ENCODE results near the gene ALG12. TPM values are rescaled to one million over a fixed set of nuclear protein-coding genes. Genes with fewer than 3 reads are reported as not detected.

The ALG12 gene
- total and polyA plus RNA-seq, 2 donors (not counting 1 experiment from before 2014, with no cell fraction given): 15.2 to 16.6 TPM

- peaks cover 51% of the 10 kb centered on the region for H4K20me1 ChIP-seq (ENCODE audit: control insufficient read depth, insufficient read depth, low read length, poor library complexity, severe bottlenecking)
- H3K9ac ChIP-seq (ENCODE audit: low read length): peak overlapping the region; percentile 86
- no peak for DNase-seq
- H3K27ac ChIP-seq (ENCODE audit: low read length in 2 of 2): peak overlapping the region; percentile 85 to 94
- ATAC-seq (ENCODE audit: low read depth): no peak
- TF ChIP-seq CTCF (IDR thresholded peaks at IDR 0.05): no peak
- TF ChIP-seq EZH2 (IDR thresholded peaks at IDR 0.05; ENCODE audit: borderline replicate concordance, insufficient read depth, low read depth, low read length, poor library complexity, severe bottlenecking): no peak
- Mint-ChIP-seq H3K4me3 (peak overlapping the region; percentile 91), H3K27me3 (no peaks in the 10 kb centered on the region), H3K4me1 (peaks cover 46% of the 10 kb centered on the region), H3K9me3 (ENCODE audit: insufficient read depth) (no peaks in the 10 kb centered on the region), H3K27ac (peak overlapping the region; percentile 91)
- intact Hi-C loops (cut with micrococcal nuclease): loop anchor here (2.0 kb wide), 2 partner anchors 16 to 230 kb away; no protein-coding TSS in a partner anchor
- no peak overlapping the region for H2AFZ ChIP-seq (ENCODE audit: insufficient read depth, low read depth, low read length, poor library complexity, severe bottlenecking)
- ChIA-PET CTCF (interaction anchor here (1.3 to 5.9 kb wide), 5 partner anchors 15 to 32 kb away, joined by 4 to 60 read pairs (median 14); no protein-coding TSS in a partner anchor), POLR2A (interaction anchor here (0.8 to 5.7 kb wide), 8 partner anchors 10 to 231 kb away, joined by 3 to 94 read pairs (median 12); no protein-coding TSS in a partner anchor)
- no peaks in the 10 kb centered on the region for H3K9me3 ChIP-seq (ENCODE audit: control extremely low read depth in 1 of 3, control insufficient read depth in 2 of 3, insufficient read depth in 1 of 3, low read length in 2 of 3)
- peak overlapping the region in 4 of 5 experiments; percentile 74 to 88 (median 77) for H3K4me3 ChIP-seq (ENCODE audit: control extremely low read depth in 1 of 5, extremely low read depth in 1 of 5, insufficient read depth in 1 of 5, low read depth in 2 of 5, low read length in 4 of 5)
- H3K4me1 ChIP-seq (ENCODE audit: control insufficient read depth in 2 of 2, insufficient read depth in 2 of 2, low read length in 2 of 2): peaks cover 30 to 44% of the 10 kb centered on the region in 2 donors
- under 1% methylated on average over 84 of the region's 84 CpGs for WGBS (ENCODE audit: insufficient coverage)
- H3K4me2 ChIP-seq (replicated peaks; ENCODE audit: low read depth, low read length, poor library complexity, severe bottlenecking): peak overlapping the region; percentile 100
- peaks cover 27% of the 10 kb centered on the region for H3K79me2 ChIP-seq (ENCODE audit: control insufficient read depth, insufficient read depth, low read length)
- H3K36me3 ChIP-seq (replicated peaks in 1 of 2; ENCODE audit: control extremely low read depth in 1 of 2, control insufficient read depth in 1 of 2, extremely low read depth in 1 of 2, insufficient read depth in 2 of 2, low read length in 1 of 2): peaks cover 0 to 27% of the 10 kb centered on the region in 2 experiments
- H3K27me3 ChIP-seq (replicated peaks in 1 of 4; ENCODE audit: control extremely low read depth in 1 of 4, control insufficient read depth in 3 of 4, insufficient read depth in 4 of 4, low read length in 3 of 4): no peaks in the 10 kb centered on the region
Observed at GRCh38 chr22:49961005-49961600, 42.9 kb upstream of the ALG12 start.

All from B cell (primary cell).